Chondrocyte (in vitro differentiated cells): Measurements from ENCODE around the gene RNF224. TPM values are rescaled to one million over a fixed set of nuclear protein-coding genes. Genes with fewer than 3 reads are reported as not detected.

Experiments used
- DNase-seq: peaks from one replicate; pipeline ENCODE4 v3.0.0; 2021; ENCODE audit warnings: mixed read lengths, low spot score
- H3K27ac Mint-ChIP-seq: one replicate; pipeline ENCODE4 v1.8.0; 2021; ENCODE audit warnings: mild to moderate bottlenecking, moderate library complexity, mixed read lengths; ENCODE audit not compliant: unreplicated experiment
- H3K27me3 Mint-ChIP-seq: 2 replicates; pipeline ENCODE4 v1.8.0; 2021; ENCODE audit warnings: low read depth, mixed read lengths
- H3K36me3 Mint-ChIP-seq: 2 replicates; pipeline ENCODE4 v1.8.0; 2021; ENCODE audit warnings: low read depth, mixed read lengths
- H3K4me1 Mint-ChIP-seq: 2 replicates; pipeline ENCODE4 v1.8.0; 2021; ENCODE audit warnings: low read depth, mild to moderate bottlenecking, mixed read lengths
- H3K4me3 Mint-ChIP-seq: one replicate; pipeline ENCODE4 v1.8.0; 2021; ENCODE audit warnings: mild to moderate bottlenecking, moderate library complexity, mixed read lengths; ENCODE audit not compliant: unreplicated experiment
- H3K9me3 Mint-ChIP-seq: 2 replicates; pipeline ENCODE4 v1.8.0; 2021; ENCODE audit warnings: low read depth, mixed read lengths
- CTCF ChIP-seq: fragments of 200-600 bp; sonication (generic); IDR thresholded peaks from 2 replicates; pipeline ENCODE4 v1.5.0; 2021; ENCODE audit warnings: antibody characterized with exemption, mild to moderate bottlenecking, moderate library complexity
- total RNA-seq: library from RNA; stranded (reverse); gene quantifications from 3 replicates; pipeline ENCODE4 v1.2.1, GENCODE V29; 2021

Gene RNF224
- total RNA-seq, 1 donor from 2014 or later, result not detected

- Mint-ChIP-seq H3K4me3 (peak overlapping the region; percentile 87), H3K4me1 (peaks cover 55% of the 10 kb centered on the region), H3K27ac (no peak overlapping the region), H3K36me3 (no peaks in the 10 kb centered on the region), H3K27me3 (no peaks in the 10 kb centered on the region), H3K9me3 (no peaks in the 10 kb centered on the region)
- no peak for TF ChIP-seq CTCF
- DNase-seq, result no peak
These were observed 28.4 kb upstream of the RNF224 start for GRCh38 chr9:137198902-137199283.

- no peaks in the 10 kb centered on the region for H3K9me3 Mint-ChIP-seq
- peaks cover 62% of the 10 kb centered on the region for H3K4me1 Mint-ChIP-seq
- H3K4me3 Mint-ChIP-seq, result peak overlapping the region; percentile 87
- H3K36me3 Mint-ChIP-seq, result no peaks in the 10 kb centered on the region
- TF ChIP-seq CTCF, result peak; percentile 23
- DNase-seq, result no peak
- H3K27me3 Mint-ChIP-seq, result no peaks in the 10 kb centered on the region
- H3K27ac Mint-ChIP-seq, result peak overlapping the region; percentile 79
These were observed 27.7 kb upstream of the RNF224 start for GRCh38 chr9:137199411-137200121.

- Mint-ChIP-seq H3K27me3 (no peaks in the 10 kb centered on the region), H3K27ac (peak within 1 kb of the TSS; percentile 79), H3K4me3 (peak within 1 kb of the TSS; percentile 87), H3K4me1 (peaks cover 60% of the 10 kb centered on the region), H3K36me3 (no peaks in the 10 kb centered on the region), H3K9me3 (no peaks in the 10 kb centered on the region)
- DNase-seq, result peak; percentile 100
- TF ChIP-seq CTCF, result no peak
These were observed 26.7 kb upstream of the RNF224 start, which contains the start of gene TPRN for GRCh38 chr9:137200311-137201204. TSS of gene TPRN (minus strand) at chr9:137200741. CDS start at chr9:137200711, 30 bp downstream.

GRCh38 chr9:137201205-137201868, 26.0 kb upstream of the RNF224 start:
- H3K9me3 Mint-ChIP-seq, result no peaks in the 10 kb centered on the region
- no peak for TF ChIP-seq CTCF
- H3K27me3 Mint-ChIP-seq, result no peaks in the 10 kb centered on the region
- no peak for DNase-seq
- peak overlapping the region; percentile 54 for H3K27ac Mint-ChIP-seq
- peak overlapping the region; percentile 71 for H3K4me3 Mint-ChIP-seq
- no peaks in the 10 kb centered on the region for H3K36me3 Mint-ChIP-seq
- H3K4me1 Mint-ChIP-seq, result peaks cover 68% of the 10 kb centered on the region

- Mint-ChIP-seq H3K4me3 (peak overlapping the region; percentile 38), H3K36me3 (peaks cover 2% of the 10 kb centered on the region), H3K4me1 (peaks cover 73% of the 10 kb centered on the region), H3K27ac (peak overlapping the region; percentile 27), H3K27me3 (no peaks in the 10 kb centered on the region), H3K9me3 (no peaks in the 10 kb centered on the region)
- no peak for TF ChIP-seq CTCF
- DNase-seq, result no peak
These were observed 24.3 kb upstream of the RNF224 start for GRCh38 chr9:137202966-137203365.
